GM23248 (cell line): ENCODE data around the gene ATP10A. TPM values are rescaled to one million over a fixed set of nuclear protein-coding genes. Genes with fewer than 3 reads are reported as not detected.

Source experiments
- DNase-seq: peaks from one replicate; pipeline ENCODE4 v3.0.0-alpha.2; 2015
- H2AFZ ChIP-seq: fragments of 200-600 bp; sonication (generic); 2 replicates; pipeline ENCODE4 v1.6.1; 2016; ENCODE audit warnings: antibody characterized with exemption
- H3F3A ChIP-seq: fragments of 200-600 bp; sonication (generic); 2 replicates; pipeline ENCODE4 v1.6.1; 2016; ENCODE audit warnings: mild to moderate bottlenecking, antibody characterized with exemption, mixed run types; ENCODE audit not compliant: insufficient read depth
- H3K27ac ChIP-seq: fragments of 200-600 bp; sonication (generic); 2 replicates; pipeline ENCODE4 v1.5.1; 2016; ENCODE audit warnings: mild to moderate bottlenecking
- H3K27me3 ChIP-seq: fragments of 200-600 bp; sonication (generic); replicated peaks from 2 replicates; pipeline ENCODE4 v1.6.1; 2016; ENCODE audit warnings: mild to moderate bottlenecking; ENCODE audit not compliant: insufficient read depth
- H3K36me3 ChIP-seq: fragments of 200-600 bp; sonication (generic); 2 replicates; pipeline ENCODE4 v1.6.1; 2016; ENCODE audit warnings: low read depth, mild to moderate bottlenecking
- H3K4me1 ChIP-seq: fragments of 200-600 bp; sonication (generic); 2 replicates; pipeline ENCODE4 v1.6.1; 2016; ENCODE audit warnings: mild to moderate bottlenecking; ENCODE audit not compliant: insufficient read depth
- H3K4me2 ChIP-seq: fragments of 200-600 bp; sonication (generic); one replicate; pipeline ENCODE4 v1.6.1; 2016; ENCODE audit warnings: mild to moderate bottlenecking; ENCODE audit not compliant: unreplicated experiment
- H3K4me3 ChIP-seq: fragments of 200-600 bp; sonication (generic); 2 replicates; pipeline ENCODE4 v1.5.1; 2016; ENCODE audit warnings: mild to moderate bottlenecking
- H3K79me2 ChIP-seq: fragments of 200-600 bp; sonication (generic); 2 replicates; pipeline ENCODE4 v1.6.1; 2016; ENCODE audit warnings: mild to moderate bottlenecking; ENCODE audit not compliant: insufficient read depth
- H3K9ac ChIP-seq: fragments of 200-600 bp; sonication (generic); 2 replicates; pipeline ENCODE4 v1.6.1; 2016; ENCODE audit warnings: mild to moderate bottlenecking
- H3K9me2 ChIP-seq: fragments of 200-600 bp; sonication (generic); 2 replicates; pipeline ENCODE4 v1.6.1; 2016; ENCODE audit warnings: mixed run types, mild to moderate bottlenecking, moderate library complexity; ENCODE audit not compliant: insufficient read depth
- H3K9me3 ChIP-seq: fragments of 200-600 bp; sonication (generic); one replicate; pipeline ENCODE4 v1.6.1; 2017; ENCODE audit warnings: low read depth
- H4K20me1 ChIP-seq: fragments of 200-600 bp; sonication (generic); 2 replicates; pipeline ENCODE4 v1.6.0; 2016; ENCODE audit not compliant: insufficient read depth
- EZH2 ChIP-seq: fragments of 200-600 bp; sonication (generic); IDR thresholded peaks from 2 replicates; pipeline ENCODE4 v1.6.1; 2018; ENCODE audit warnings: antibody characterized with exemption, mild to moderate bottlenecking; ENCODE audit not compliant: insufficient read depth, poor library complexity, severe bottlenecking
- EZH2phosphoT487 ChIP-seq: fragments of 200-600 bp; sonication (generic); IDR thresholded peaks from 2 replicates; pipeline ENCODE4 v1.6.1; 2018; ENCODE audit warnings: antibody characterized with exemption, moderate library complexity, mild to moderate bottlenecking, low read depth; ENCODE audit not compliant: insufficient read depth
- WGBS, 2 experiments: methylation state at CpG; one replicate each; pipeline ENCODE4 v1.1.6; 2015 to 2017; ENCODE audit warnings: low lambda C conversion rate in 2 of 2, low coverage in 1 of 2; ENCODE audit errors: missing lambda C conversion rate in 2 of 2; 5-methylcytosine and 5-hydroxymethylcytosine counted together
- in situ Hi-C: fragments of 300-500 bp; cut with MboI; formaldehyde crosslinking; loops from 2 replicates; pipeline ENCODE4 v1.15.0; 2020
- polyA plus RNA-seq: library from polyadenylated mRNA; unstranded; fragments of >200 nt; fragmentation: Nextera tagmentation; extraction: Ambion mirVana; gene quantifications from 2 replicates; pipeline ENCODE4 v1.2.1, GENCODE V29; 2016
- total RNA-seq: library from RNA; depleted of rRNA; stranded (reverse); fragments of >200 nt; shearing (Covaris generic); gene quantifications from 2 replicates; pipeline ENCODE4 v1.2.3, GENCODE V29; 2014

The ATP10A gene
- total and polyA plus RNA-seq, 2 experiments from 2014 or later, result 20.4 to 64.1 TPM

- no peaks in the 10 kb centered on the region; the same call in 1 of the 2 replicates for H3F3A ChIP-seq
- H2AFZ ChIP-seq, result no peak overlapping the region
- no peaks in the 10 kb centered on the region for H4K20me1 ChIP-seq
- 90 to 93% methylated on average over 19 of the region's 19 CpGs for WGBS, 2 experiments
- peaks cover 29% of the 10 kb centered on the region for H3K4me1 ChIP-seq
- DNase-seq, result no peak
- in situ Hi-C loops, result no loop called here
- no peaks in the 10 kb centered on the region for H3K36me3 ChIP-seq
- H3K9me2 ChIP-seq, result no peaks in the 10 kb centered on the region
- no peak for TF ChIP-seq EZH2phosphoT487
- TF ChIP-seq EZH2, result no peak
- H3K9ac ChIP-seq, result no peak overlapping the region
- no peaks in the 10 kb centered on the region for H3K9me3 ChIP-seq
- H3K27ac ChIP-seq, result no peak overlapping the region
- no peak overlapping the region for H3K4me3 ChIP-seq
- H3K4me2 ChIP-seq, result no peak overlapping the region
- no peaks in the 10 kb centered on the region for H3K27me3 ChIP-seq
- H3K79me2 ChIP-seq, result peaks cover 100% of the 10 kb centered on the region
Measured at GRCh38 chr15:25799906-25800700, 63.0 kb downstream of the ATP10A start.

DNA sequence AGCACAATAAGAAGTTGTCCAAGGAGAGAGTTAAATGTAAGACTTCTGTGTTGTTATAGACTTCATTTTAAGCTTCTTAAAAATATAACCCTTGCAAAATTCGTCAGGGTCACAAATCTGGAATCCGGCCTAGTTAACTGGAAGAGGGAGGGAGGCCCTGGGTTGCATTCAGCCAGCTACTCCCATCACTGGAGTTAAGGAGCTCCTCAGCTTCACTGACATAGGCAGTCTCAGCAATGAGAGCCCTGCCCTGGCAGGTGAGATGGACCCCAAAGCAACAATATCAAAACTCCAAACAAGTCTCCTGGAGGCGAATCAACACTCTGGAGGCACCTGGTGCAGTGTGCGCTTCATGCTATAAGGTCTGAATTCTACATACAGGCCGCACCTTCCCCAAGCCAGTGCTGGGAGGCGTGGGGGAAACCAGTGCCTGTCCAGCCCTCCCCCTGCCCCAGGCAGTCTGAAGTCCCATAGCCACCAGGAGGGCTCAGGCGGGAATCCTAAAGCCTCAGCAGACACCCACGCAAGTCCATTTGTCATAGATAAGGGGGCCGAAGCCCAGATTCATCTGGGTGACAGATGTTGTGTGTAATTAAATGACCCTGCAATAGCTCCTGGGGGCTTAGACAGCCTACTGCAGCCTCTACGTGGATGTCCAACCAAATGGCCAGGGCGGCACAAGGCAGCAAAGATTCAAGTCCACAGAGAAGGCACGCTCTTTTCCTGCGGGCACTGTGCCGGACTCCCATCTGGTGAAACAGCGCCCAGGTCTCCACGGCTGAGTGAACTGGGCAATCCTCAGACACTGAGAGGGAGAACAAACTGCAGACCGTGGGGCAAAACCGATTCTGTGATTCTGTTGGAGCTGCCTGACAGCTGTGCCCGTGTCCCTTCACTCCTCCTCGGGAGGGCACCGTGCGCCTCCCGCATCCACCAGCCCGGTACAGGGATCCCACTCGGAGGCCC, 64.9 kb downstream of the ATP10A start:
- Histone ChIP-seq H3K27ac (peak overlapping the region; percentile 60), H3K9me2 (no peaks in the 10 kb centered on the region)
- TF ChIP-seq EZH2phosphoT487 (no peak), EZH2 (no peak)

GRCh38 chr15:25797511-25797935, 65.6 kb downstream of the ATP10A start:
- peak overlapping the region; percentile 17; the same call in 1 of the 2 replicates for H2AFZ ChIP-seq
- H3K27ac ChIP-seq, result peak overlapping the region; percentile 60

More for the DNA sequence above, 64.9 kb downstream of the ATP10A start:
- Histone ChIP-seq H3K4me3 (peak overlapping the region; percentile 36), H3K4me1 (peaks cover 23% of the 10 kb centered on the region), H3K9ac (peak overlapping the region; percentile 74), H3K79me2 (peaks cover 100% of the 10 kb centered on the region), H4K20me1 (no peaks in the 10 kb centered on the region), H3K9me3 (no peaks in the 10 kb centered on the region), H3F3A (no peaks in the 10 kb centered on the region; the same call in 1 of the 2 replicates), H3K27me3 (no peaks in the 10 kb centered on the region), H2AFZ (peak overlapping the region; percentile 17; the same call in 1 of the 2 replicates), H3K4me2 (peak overlapping the region; percentile 65), H3K36me3 (no peaks in the 10 kb centered on the region)
- peak; percentile 77 for DNase-seq
- in situ Hi-C loops, result no loop called here
- 57 to 60% methylated on average over 23 to 25 of the region's 25 CpGs for WGBS, 2 experiments

GRCh38 chr15:25797035-25797434, 66.1 kb downstream of the ATP10A start:
- H3F3A ChIP-seq, result peaks cover under 1% of the 10 kb centered on the region
- H3K4me2 ChIP-seq, result no peak overlapping the region
- H4K20me1 ChIP-seq, result no peaks in the 10 kb centered on the region
- H3K27ac ChIP-seq, result peak overlapping the region; percentile 60
- no peak overlapping the region for H2AFZ ChIP-seq
- in situ Hi-C loops, result no loop called here
- H3K4me1 ChIP-seq, result peaks cover 24% of the 10 kb centered on the region
- H3K9me2 ChIP-seq, result no peaks in the 10 kb centered on the region
- H3K36me3 ChIP-seq, result no peaks in the 10 kb centered on the region
- WGBS, 2 experiments, result 49 to 63% methylated on average over 4 of the region's 4 CpGs
- no peak overlapping the region for H3K4me3 ChIP-seq
- peak overlapping the region; percentile 74 for H3K9ac ChIP-seq
- H3K79me2 ChIP-seq, result peaks cover 100% of the 10 kb centered on the region
- DNase-seq, result no peak
- TF ChIP-seq EZH2phosphoT487 (no peak), EZH2 (no peak)
- no peaks in the 10 kb centered on the region for H3K9me3 ChIP-seq
- H3K27me3 ChIP-seq, result no peaks in the 10 kb centered on the region

More at GRCh38 chr15:25797511-25797935, 65.6 kb downstream of the ATP10A start:
- Histone ChIP-seq H3K4me2 (peak overlapping the region; percentile 65), H3K79me2 (peaks cover 100% of the 10 kb centered on the region), H3K4me1 (peaks cover 23% of the 10 kb centered on the region), H3K9me2 (no peaks in the 10 kb centered on the region), H3F3A (no peaks in the 10 kb centered on the region; the same call in 1 of the 2 replicates), H3K9ac (peak overlapping the region; percentile 74), H3K36me3 (no peaks in the 10 kb centered on the region), H4K20me1 (no peaks in the 10 kb centered on the region), H3K9me3 (no peaks in the 10 kb centered on the region), H3K4me3 (peak overlapping the region; percentile 36), H3K27me3 (no peaks in the 10 kb centered on the region)
- WGBS, 2 experiments, result 15 to 21% methylated on average over 8 of the region's 8 CpGs
- DNase-seq, result peak; percentile 73
- TF ChIP-seq EZH2phosphoT487 (no peak), EZH2 (no peak)
- in situ Hi-C loops, result no loop called here
